Measurements from ENCODE around the gene RAP1GAP2.

Gene RAP1GAP2

GRCh38 chr17:2925011-2925410 is 128.8 kb downstream of the RAP1GAP2 start:
- TF ChIP-seq CTCF (conservative IDR thresholded peaks at IDR 0.05; ENCODE audit: low read depth, low read length), result no peak
- H3K4me3 ChIP-seq (ENCODE audit: low read length), result no peak overlapping the region
- no peak for DNase-seq (ENCODE audit: low read depth)

DNA sequence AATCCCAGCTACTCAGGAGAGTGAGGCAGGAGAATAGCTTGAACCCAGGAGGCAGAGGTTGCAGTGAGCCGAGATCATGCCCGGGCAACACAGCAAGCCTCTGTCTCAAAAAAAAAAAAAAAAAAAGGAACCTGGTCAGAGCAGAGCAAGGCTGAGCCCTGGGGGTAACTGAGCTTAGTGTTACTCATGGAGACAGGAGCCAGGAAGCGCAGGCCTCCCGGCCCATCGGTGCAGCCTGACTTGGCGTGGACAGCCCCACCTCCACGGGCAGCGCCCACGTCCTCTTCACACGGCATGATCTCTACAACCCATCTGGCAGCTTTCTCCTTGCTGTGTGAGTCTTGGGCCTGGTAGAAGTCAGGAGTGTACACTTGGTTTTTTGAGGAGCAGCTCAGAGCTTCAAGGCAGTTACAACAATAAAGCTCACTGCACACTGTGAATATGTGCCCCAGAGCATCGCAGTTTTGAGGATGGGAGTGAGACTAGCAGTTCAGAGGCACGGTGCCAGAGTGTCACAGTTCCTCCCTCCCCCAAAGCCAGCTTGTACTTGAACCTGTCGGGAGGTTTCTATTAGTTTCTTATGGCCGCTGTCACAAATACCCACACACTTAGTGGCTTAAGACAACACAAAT is 129.9 kb downstream of the RAP1GAP2 start:
- no peak for DNase-seq (ENCODE audit: low read depth)
- no peak overlapping the region for H3K4me3 ChIP-seq (ENCODE audit: low read length)
- no peak for TF ChIP-seq CTCF (conservative IDR thresholded peaks at IDR 0.05; ENCODE audit: low read depth, low read length)

DNA sequence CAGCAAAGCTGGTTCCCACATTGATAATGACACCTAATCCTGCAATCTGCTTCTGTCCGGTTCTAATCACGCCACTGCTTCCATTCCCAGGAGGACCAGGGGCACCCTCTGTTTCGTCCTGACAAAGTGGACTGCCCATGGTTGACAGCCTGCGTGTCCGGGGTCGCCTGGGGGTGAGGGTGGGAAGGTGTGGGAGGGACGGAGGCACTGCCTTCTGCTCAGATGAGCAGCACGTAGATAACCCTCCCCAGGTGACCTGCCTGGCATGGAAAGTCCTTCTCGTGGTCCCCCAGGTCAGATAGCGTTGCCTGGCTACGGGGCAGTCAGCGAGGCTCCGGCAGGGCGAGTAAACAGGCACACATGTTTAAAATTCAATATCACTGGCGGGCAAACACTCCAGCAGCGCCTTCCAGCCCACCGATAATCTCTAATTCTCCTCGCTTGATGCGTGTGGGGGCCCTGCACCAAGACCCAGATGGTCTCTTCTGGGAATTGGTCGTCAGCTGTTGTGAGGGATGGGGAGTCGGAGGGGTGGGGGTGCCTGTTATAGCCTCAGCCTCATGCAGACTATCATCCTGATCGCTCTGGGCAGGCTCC is 132.2 kb downstream of the RAP1GAP2 start:
- DNase-seq (ENCODE audit: low read depth), result no peak
- no peak overlapping the region for H3K4me3 ChIP-seq (ENCODE audit: low read length)
- TF ChIP-seq CTCF (conservative IDR thresholded peaks at IDR 0.05; ENCODE audit: low read depth, low read length), result no peak

GRCh38 chr17:2929881-2930533 is 133.8 kb downstream of the RAP1GAP2 start:
- TF ChIP-seq CTCF (conservative IDR thresholded peaks at IDR 0.05; ENCODE audit: low read depth, low read length), result peak; percentile 76
- no peak for DNase-seq (ENCODE audit: low read depth)
- H3K4me3 ChIP-seq (ENCODE audit: low read length), result no peak overlapping the region

DNA sequence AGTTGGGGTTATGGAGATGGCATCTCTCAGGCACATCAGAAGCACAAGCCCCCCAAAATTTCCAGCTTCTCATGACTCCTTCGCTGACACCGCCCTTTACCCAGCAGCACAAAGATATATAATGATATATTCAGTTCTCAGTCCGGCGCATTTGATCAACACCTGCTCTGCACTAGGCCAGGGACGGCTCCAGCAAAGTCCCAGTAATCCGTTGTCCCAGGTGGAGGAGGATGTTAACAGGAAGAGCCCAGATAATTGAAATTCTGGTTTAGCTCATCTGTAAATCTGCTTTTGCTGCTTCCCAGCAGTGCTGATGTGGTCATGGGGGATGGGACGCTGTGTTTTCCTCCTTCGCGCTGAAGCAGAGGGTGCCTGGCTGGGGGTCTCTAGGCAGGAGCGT is 135.6 kb downstream of the RAP1GAP2 start:
- no peak for DNase-seq (ENCODE audit: low read depth)
- no peak for TF ChIP-seq CTCF (conservative IDR thresholded peaks at IDR 0.05; ENCODE audit: low read depth, low read length)
- no peak overlapping the region for H3K4me3 ChIP-seq (ENCODE audit: low read length)

- TF ChIP-seq CTCF (conservative IDR thresholded peaks at IDR 0.05; ENCODE audit: low read depth, low read length), result no peak
- no peak overlapping the region for H3K4me3 ChIP-seq (ENCODE audit: low read length)
- no peak for DNase-seq (ENCODE audit: low read depth)
Observed at GRCh38 chr17:2932946-2933345, 136.7 kb downstream of the RAP1GAP2 start.

GRCh38 chr17:2933606-2934005 is 137.4 kb downstream of the RAP1GAP2 start:
- TF ChIP-seq CTCF (conservative IDR thresholded peaks at IDR 0.05; ENCODE audit: low read depth, low read length), result no peak
- no peak for DNase-seq (ENCODE audit: low read depth)
- H3K4me3 ChIP-seq (ENCODE audit: low read length), result no peak overlapping the region

All from retinal pigment epithelial cell (primary cell).